SIG-M5 treated with dmso at 0.1 percent for 504 hours (cell line): ENCODE results near the gene PNPLA7.
"Not testable (repeated sequence)": the region's sequence is repeated elsewhere in the genome, so short reads cannot be mapped to it uniquely, and the experiment has no call there.

Experiments
- DNase-seq: peaks from one replicate; lab custom pipeline; 2025; ENCODE audit not compliant: unreplicated experiment; lab: John Stamatoyannopoulos, UW

Gene PNPLA7

GRCh38 chr9:137550231-137550621, at the start of gene PNPLA7:
TSS of gene PNPLA7 (minus strand) at chr9:137550402. CDS start at chr9:137550197, 205 bp downstream.
- DNase-seq, result peak; percentile 89

GRCh38 chr9:137598943-137599342, 48.7 kb upstream of the PNPLA7 start:
- no peak for DNase-seq

GRCh38 chr9:137596577-137596976, 46.4 kb upstream of the PNPLA7 start:
- DNase-seq, result not testable (repeated sequence)

GRCh38 chr9:137593176-137593575, 43.0 kb upstream of the PNPLA7 start:
- DNase-seq, result no peak

GRCh38 chr9:137592767-137593166, 42.6 kb upstream of the PNPLA7 start:
- peak; percentile 36 for DNase-seq

GRCh38 chr9:137590469-137591383, 40.5 kb upstream of the PNPLA7 start, which contains the start of gene ZMYND19:
TSS of gene ZMYND19 (minus strand) at chr9:137590512. CDS start at chr9:137590263, 249 bp downstream.
- peak; percentile 77 for DNase-seq

- no peak for DNase-seq
Observed at GRCh38 chr9:137590123-137590468, 39.9 kb upstream of the PNPLA7 start.

GRCh38 chr9:137589441-137590122, 39.4 kb upstream of the PNPLA7 start:
- no peak for DNase-seq

- DNase-seq, result no peak
Observed at GRCh38 chr9:137588891-137589290, 38.7 kb upstream of the PNPLA7 start.

GRCh38 chr9:137588311-137588710, 38.1 kb upstream of the PNPLA7 start:
- DNase-seq, result no peak

GRCh38 chr9:137586854-137587253, 36.7 kb upstream of the PNPLA7 start:
- no peak for DNase-seq

- DNase-seq, result no peak
Observed at GRCh38 chr9:137583957-137584356, 33.8 kb upstream of the PNPLA7 start.

GRCh38 chr9:137583347-137583746, 33.1 kb upstream of the PNPLA7 start:
- no peak for DNase-seq

GRCh38 chr9:137582286-137582860, 32.2 kb upstream of the PNPLA7 start:
- DNase-seq, result no peak

GRCh38 chr9:137581361-137582285, 31.4 kb upstream of the PNPLA7 start:
- no peak for DNase-seq

- no peak for DNase-seq
Observed at GRCh38 chr9:137580954-137581322, 30.7 kb upstream of the PNPLA7 start.

- DNase-seq, result no peak
Observed at GRCh38 chr9:137580209-137580953, 30.2 kb upstream of the PNPLA7 start.

- DNase-seq, result no peak
Observed at GRCh38 chr9:137579259-137579604, 29.0 kb upstream of the PNPLA7 start.

GRCh38 chr9:137578518-137579258, 28.5 kb upstream of the PNPLA7 start, which contains the start of gene DPH7:
TSS of gene DPH7 (minus strand) at chr9:137578925. CDS start at chr9:137578777, 148 bp downstream.
- peak; percentile 86 for DNase-seq
